Dedifferentiated amniotic fluid mesenchymal stem cell (primary cell): ENCODE data around the gene MOCS3.

Experiments
- DNase-seq: peaks from one replicate; pipeline ENCODE4 v3.0.0-alpha.2; 2016; ENCODE audit errors: extremely low spot score

The MOCS3 gene

GRCh38 chr20:50982363-50982762, 23.7 kb downstream of the MOCS3 start:
- peak; percentile 68 for DNase-seq

GRCh38 chr20:50983321-50983720, 24.7 kb downstream of the MOCS3 start:
- no peak for DNase-seq

- DNase-seq, result peak; percentile 90
These were observed 29.0 kb downstream of the MOCS3 start for GRCh38 chr20:50987493-50988210.

GRCh38 chr20:50991076-50991475, 32.5 kb downstream of the MOCS3 start:
- no peak for DNase-seq

- no peak for DNase-seq
These were observed 33.7 kb downstream of the MOCS3 start for GRCh38 chr20:50992336-50992732.

GRCh38 chr20:50992733-50993457, 34.3 kb downstream of the MOCS3 start:
- peak; percentile 22 for DNase-seq

GRCh38 chr20:50993876-50994275, 35.3 kb downstream of the MOCS3 start:
- no peak for DNase-seq

GRCh38 chr20:50995506-50995905, 36.9 kb downstream of the MOCS3 start:
- DNase-seq, result no peak

GRCh38 chr20:50996901-50997865, 38.6 kb downstream of the MOCS3 start:
- DNase-seq, result no peak

GRCh38 chr20:50999355-50999754, 40.7 kb downstream of the MOCS3 start:
- DNase-seq, result no peak

GRCh38 chr20:51001430-51002265, 43.0 kb downstream of the MOCS3 start:
- DNase-seq, result no peak

GRCh38 chr20:51002633-51003032, 44.0 kb downstream of the MOCS3 start:
- no peak for DNase-seq

GRCh38 chr20:51003753-51004152, 45.1 kb downstream of the MOCS3 start:
- DNase-seq, result no peak

GRCh38 chr20:51004305-51004727, 45.7 kb downstream of the MOCS3 start:
- no peak for DNase-seq

- DNase-seq, result no peak
These were observed 46.2 kb downstream of the MOCS3 start for GRCh38 chr20:51004781-51005180.

GRCh38 chr20:51005214-51005613, 46.6 kb downstream of the MOCS3 start:
- DNase-seq, result no peak

GRCh38 chr20:51008718-51009117, 50.1 kb downstream of the MOCS3 start:
- DNase-seq, result no peak

GRCh38 chr20:51009303-51010042, 50.9 kb downstream of the MOCS3 start:
- DNase-seq, result no peak

GRCh38 chr20:51010043-51010365, 51.4 kb downstream of the MOCS3 start:
- no peak for DNase-seq

- DNase-seq, result no peak
These were observed 52.3 kb downstream of the MOCS3 start for GRCh38 chr20:51010932-51011331.

GRCh38 chr20:51011479-51011878, 52.9 kb downstream of the MOCS3 start:
- DNase-seq, result no peak
